ENCODE results near the gene SUGP1. TPM values are rescaled to one million over a fixed set of nuclear protein-coding genes. Genes with fewer than 3 reads are reported as not detected.

SUGP1 gene
- total RNA-seq, 4 donors from 2014 or later = 22.8 to 31.2 (median 24.8) TPM

DNA sequence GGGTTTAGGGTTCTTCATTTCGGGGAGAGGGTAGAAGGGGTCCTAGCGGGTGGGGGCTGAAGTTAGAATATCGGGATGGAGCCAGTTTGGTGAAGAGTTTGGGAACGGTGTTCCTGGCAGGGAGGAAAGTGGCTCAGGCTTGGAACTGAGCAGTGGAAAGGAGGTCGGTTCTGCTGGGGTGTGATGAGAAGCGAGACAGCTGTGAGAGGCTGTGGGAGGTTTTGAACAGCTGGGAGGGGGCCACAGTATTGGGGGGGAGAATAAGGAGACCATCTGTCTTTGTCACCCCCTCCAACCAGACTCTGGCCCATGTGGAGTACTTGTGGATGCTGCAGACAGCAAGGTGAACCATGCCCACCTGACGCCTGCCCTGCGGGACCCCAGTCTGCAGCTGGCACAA, 46.2 kb downstream of the SUGP1 start:
- TF ChIP-seq, protein P1, sequence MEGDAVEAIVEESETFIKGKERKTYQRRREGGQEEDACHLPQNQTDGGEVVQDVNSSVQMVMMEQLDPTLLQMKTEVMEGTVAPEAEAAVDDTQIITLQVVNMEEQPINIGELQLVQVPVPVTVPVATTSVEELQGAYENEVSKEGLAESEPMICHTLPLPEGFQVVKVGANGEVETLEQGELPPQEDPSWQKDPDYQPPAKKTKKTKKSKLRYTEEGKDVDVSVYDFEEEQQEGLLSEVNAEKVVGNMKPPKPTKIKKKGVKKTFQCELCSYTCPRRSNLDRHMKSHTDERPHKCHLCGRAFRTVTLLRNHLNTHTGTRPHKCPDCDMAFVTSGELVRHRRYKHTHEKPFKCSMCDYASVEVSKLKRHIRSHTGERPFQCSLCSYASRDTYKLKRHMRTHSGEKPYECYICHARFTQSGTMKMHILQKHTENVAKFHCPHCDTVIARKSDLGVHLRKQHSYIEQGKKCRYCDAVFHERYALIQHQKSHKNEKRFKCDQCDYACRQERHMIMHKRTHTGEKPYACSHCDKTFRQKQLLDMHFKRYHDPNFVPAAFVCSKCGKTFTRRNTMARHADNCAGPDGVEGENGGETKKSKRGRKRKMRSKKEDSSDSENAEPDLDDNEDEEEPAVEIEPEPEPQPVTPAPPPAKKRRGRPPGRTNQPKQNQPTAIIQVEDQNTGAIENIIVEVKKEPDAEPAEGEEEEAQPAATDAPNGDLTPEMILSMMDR (IDR thresholded peaks at IDR 0.05) = no peak
- DNase-seq (ENCODE audit: low spot score) (no peak), ATAC-seq (ENCODE audit: low FRiP score) (no peak)

- TF ChIP-seq, protein P1 (IDR thresholded peaks at IDR 0.05) = no peak
- no peak for DNase-seq (ENCODE audit: low spot score)
- ATAC-seq (ENCODE audit: low FRiP score) = no peak
These were observed 48.3 kb downstream of the SUGP1 start for GRCh38 chr19:19271828-19272599.

DNA sequence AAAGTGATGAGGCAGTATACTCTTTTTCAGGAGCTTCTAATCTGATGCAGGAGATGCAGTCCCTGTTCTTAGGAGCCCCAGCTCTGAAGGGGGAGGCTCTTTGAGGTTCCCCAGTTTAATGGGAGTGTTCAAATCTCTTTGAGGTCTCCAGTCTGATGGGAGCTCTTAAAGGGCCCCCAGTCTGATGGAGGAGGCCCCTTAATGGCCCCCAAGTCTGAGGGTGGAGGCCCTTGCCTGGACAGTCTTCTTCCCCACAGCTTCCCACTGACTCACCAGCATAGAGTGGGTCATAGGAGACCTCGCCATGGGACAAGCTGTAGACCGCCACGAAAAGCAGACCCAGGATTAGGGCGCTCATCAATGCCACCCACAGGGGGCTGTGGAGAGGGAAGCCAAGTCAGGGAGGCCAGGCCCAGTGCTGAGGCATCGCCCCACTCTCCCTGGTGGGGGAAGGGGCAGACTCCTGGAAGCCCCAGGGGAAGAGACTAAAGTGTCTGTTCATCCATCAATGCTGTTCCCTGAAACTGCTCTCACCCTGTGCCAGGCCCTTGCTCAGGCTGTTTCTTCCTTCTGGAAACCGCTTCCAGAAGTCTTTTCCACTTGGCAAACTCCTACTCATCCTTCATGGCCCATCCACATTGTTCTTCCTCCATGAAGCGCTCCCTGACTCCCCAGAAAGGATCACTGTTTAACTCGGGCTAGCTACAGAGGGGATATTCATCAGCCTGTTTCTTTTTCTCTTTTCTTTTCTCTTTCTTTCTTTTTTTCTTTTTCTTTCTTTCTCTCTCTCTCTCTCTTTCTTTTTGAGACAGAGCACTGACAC, 49.3 kb downstream of the SUGP1 start:
- TF ChIP-seq, protein P1 (IDR thresholded peaks at IDR 0.05) = no peak
- ATAC-seq (ENCODE audit: low FRiP score) (no peak), DNase-seq (ENCODE audit: low spot score) (no peak)

DNA sequence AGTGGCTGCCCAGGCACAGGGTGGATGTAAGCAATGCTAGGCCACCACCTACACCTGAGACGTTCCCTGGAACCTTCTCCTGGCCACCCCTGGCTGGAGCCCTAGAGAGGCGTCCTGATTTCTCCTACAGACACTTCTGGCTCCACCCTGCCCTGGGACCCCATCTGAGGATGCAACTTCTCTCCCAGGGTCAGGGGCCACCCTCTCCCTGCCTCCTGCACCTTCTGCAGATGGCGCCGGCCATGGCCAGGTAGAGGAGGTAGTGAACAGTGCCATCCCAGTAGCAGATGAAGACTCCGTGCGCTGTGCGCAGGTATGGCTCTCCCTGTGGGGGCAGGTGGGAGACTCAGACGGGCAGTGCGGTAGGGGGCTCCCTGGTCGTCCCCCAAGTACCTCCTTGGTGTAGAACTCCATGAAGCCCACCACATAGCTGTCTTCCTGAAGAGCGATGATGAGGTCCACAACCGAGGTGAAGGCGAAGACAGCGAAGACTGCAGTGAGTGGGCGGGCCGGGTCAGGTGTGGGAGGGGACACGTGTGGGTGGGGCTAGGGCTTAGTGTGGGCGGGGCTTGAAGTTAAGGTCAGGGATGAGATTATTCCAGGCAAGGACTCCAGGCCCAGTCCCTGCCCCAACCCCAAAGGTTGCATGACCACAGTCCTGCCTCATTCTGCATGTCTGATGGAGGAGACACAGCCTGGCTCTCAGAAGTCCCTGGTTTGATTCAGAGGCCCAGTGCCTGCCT, 50.2 kb downstream of the SUGP1 start:
- TF ChIP-seq, protein P1 (IDR thresholded peaks at IDR 0.05) = no peak
- ATAC-seq (ENCODE audit: low FRiP score) (no peak), DNase-seq (ENCODE audit: low spot score) (no peak)

- no peak for DNase-seq (ENCODE audit: low spot score)
- TF ChIP-seq, protein P1 (IDR thresholded peaks at IDR 0.05) = no peak
- ATAC-seq (ENCODE audit: low FRiP score) = no peak
These were observed 51.6 kb downstream of the SUGP1 start for GRCh38 chr19:19268453-19269385.

DNA sequence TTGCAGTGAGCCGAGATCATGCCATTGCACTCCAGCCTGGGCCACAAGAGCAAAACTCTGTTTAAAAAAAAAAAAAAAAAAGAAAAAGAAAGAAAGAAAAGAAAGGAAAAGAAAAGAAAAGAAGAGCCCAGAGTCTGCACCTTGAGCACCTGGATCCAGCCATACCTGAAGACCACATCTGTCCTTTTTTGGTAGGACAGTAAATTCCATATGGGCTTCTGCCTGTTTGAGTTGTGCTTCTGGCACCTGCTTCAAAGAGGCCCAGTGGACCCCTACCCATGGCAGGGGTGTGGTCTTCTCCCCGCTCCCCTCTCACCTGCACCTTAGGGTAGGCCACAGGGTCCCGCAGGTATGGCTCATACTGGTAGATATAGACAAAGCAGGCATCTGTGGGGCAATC, 53.0 kb downstream of the SUGP1 start:
- ATAC-seq (ENCODE audit: low FRiP score) (no peak), DNase-seq (ENCODE audit: low spot score) (no peak)
- TF ChIP-seq, protein P1 (IDR thresholded peaks at IDR 0.05) = no peak
